ENCODE results near the gene SF3A2.

- no peak for TF ChIP-seq REST (IDR thresholded peaks at IDR 0.05; ENCODE audit: borderline replicate concordance)
- TF ChIP-seq EP300 (conservative IDR thresholded peaks at IDR 0.05; ENCODE audit: poor library complexity, severe bottlenecking) = no peak
- no peak for TF ChIP-seq CTCF (IDR thresholded peaks at IDR 0.05; ENCODE audit: poor library complexity, severe bottlenecking)
- no peak for TF ChIP-seq RAD21 (conservative IDR thresholded peaks at IDR 0.05)
- no peak for TF ChIP-seq POLR2AphosphoS5 (IDR thresholded peaks at IDR 0.05)
- no peak for TF ChIP-seq EZH2 (IDR thresholded peaks at IDR 0.05; ENCODE audit: borderline replicate concordance, insufficient read depth, low read length, poor library complexity, severe bottlenecking)
- TF ChIP-seq TAF1 (IDR thresholded peaks at IDR 0.05; ENCODE audit: low read depth) = no peak
- TF ChIP-seq MXI1 (conservative IDR thresholded peaks at IDR 0.05; ENCODE audit: poor library complexity, severe bottlenecking) = no peak
- no peak for TF ChIP-seq SMC3 (conservative IDR thresholded peaks at IDR 0.05; ENCODE audit: poor library complexity)
Observed at GRCh38 chr19:2240881-2241760, 4.5 kb downstream of the SF3A2 start.

All from neural cell (in vitro differentiated cells).